Effector memory CD4-positive, alpha-beta T cell (primary cell): ENCODE data around the gene FBLN1.

ENCODE experiments used
- DNase-seq, 3 donors: peaks; one replicate each; pipeline ENCODE4 v3.0.0-alpha.2; 2020
- H3K27ac ChIP-seq: 2 replicates; pipeline ENCODE4 v1.7.0; 2013; ENCODE audit warnings: mild to moderate bottlenecking, low read length, moderate library complexity; ENCODE audit not compliant: insufficient read depth, poor library complexity, severe bottlenecking
- H3K27me3 ChIP-seq: replicated peaks from 2 replicates; pipeline ENCODE4 v1.7.0; 2013; ENCODE audit warnings: mild to moderate bottlenecking, low read length; ENCODE audit not compliant: insufficient read depth, control insufficient read depth, poor library complexity, severe bottlenecking
- H3K36me3 ChIP-seq: 2 replicates; pipeline ENCODE4 v1.7.0; 2013; ENCODE audit warnings: mild to moderate bottlenecking, low read length, moderate library complexity; ENCODE audit not compliant: control insufficient read depth, insufficient read depth
- H3K4me1 ChIP-seq: 2 replicates; pipeline ENCODE4 v1.7.0; 2013; ENCODE audit warnings: low read length, mild to moderate bottlenecking; ENCODE audit not compliant: control insufficient read depth, insufficient read depth, poor library complexity, severe bottlenecking
- H3K4me3 ChIP-seq: 2 replicates; pipeline ENCODE4 v1.7.0; 2013; ENCODE audit warnings: low read length, low read depth, mild to moderate bottlenecking; ENCODE audit not compliant: insufficient read depth, poor library complexity, severe bottlenecking
- H3K9me3 ChIP-seq: 2 replicates; pipeline ENCODE4 v1.7.0; 2013; ENCODE audit warnings: mild to moderate bottlenecking, low read length, moderate library complexity; ENCODE audit not compliant: control insufficient read depth

Gene FBLN1

DNA sequence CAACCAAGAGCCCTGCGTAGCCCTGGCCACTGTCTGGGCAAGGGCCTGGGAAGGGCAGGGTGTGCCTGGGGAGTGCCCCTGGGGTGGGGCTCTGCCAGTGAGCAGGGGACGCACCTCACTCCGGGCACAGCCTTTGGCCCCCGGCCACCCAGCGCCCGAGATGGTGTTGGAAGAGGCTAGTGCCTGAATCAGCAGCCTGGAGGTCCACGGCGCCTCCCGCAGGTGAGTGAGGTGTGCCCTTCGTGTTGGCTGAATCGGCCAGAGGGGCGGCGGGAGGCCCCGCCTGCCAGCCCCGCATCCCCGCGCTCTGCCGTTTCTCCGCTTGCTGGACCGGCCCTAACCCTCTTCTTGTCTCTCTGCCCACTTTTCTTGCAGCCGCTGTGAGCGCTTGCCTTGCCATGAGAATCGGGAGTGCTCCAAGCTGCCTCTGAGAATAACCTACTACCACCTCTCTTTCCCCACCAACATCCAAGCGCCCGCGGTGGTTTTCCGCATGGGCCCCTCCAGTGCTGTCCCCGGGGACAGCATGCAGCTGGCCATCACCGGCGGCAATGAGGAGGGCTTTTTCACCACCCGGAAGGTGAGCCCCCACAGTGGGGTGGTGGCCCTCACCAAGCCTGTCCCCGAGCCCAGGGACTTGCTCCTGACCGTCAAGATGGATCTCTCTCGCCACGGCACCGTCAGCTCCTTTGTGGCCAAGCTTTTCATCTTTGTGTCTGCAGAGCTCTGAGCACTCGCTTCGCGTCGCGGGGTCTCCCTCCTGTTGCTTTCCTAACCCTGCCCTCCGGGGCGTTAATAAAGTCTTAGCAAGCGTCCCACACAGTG, 60.1 kb downstream of the FBLN1 start:
- no peak for DNase-seq
- no peaks in the 10 kb centered on the region for H3K36me3 ChIP-seq
- H3K27ac ChIP-seq: no peak overlapping the region
- H3K4me1 ChIP-seq: no peaks in the 10 kb centered on the region
- no peaks in the 10 kb centered on the region for H3K27me3 ChIP-seq
- no peaks in the 10 kb centered on the region for H3K9me3 ChIP-seq
- no peak overlapping the region for H3K4me3 ChIP-seq

DNA sequence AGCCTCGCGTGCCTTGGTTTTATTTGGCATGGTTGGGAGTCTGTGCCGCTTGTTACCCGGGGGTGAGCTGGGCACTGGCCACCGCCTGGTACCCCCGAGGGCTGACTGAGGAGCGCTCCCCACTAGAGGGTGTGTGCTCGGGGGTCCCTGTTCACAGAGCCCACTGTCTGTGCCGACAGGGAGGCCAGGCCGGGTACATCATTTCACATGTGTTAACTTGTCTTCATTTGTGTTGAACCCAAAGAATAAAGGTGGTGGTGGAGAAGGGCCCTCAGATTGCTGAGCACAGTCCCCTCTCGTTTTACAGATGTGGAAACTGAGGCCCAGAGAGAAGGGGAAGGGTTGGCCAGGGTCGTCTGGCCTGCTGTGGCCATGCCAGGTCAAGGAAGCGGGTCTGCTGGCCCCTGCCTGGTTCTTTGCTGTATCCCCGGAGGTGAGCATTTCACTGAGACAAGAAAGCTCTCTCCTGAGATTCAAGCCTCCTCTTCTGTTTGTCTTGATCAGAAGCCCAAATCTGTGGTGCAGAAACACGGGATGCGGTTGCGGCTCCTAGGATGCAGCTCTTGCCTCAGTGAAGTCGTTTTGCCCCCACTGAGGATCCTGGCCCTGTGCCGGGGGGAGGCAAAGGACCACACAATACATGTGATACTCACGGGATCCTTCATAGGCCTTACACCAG, 60.8 kb downstream of the FBLN1 start:
- no peak for DNase-seq
- Histone ChIP-seq H3K4me1 (no peaks in the 10 kb centered on the region), H3K27ac (no peak overlapping the region), H3K4me3 (no peak overlapping the region), H3K27me3 (no peaks in the 10 kb centered on the region), H3K36me3 (no peaks in the 10 kb centered on the region), H3K9me3 (no peaks in the 10 kb centered on the region)

DNA sequence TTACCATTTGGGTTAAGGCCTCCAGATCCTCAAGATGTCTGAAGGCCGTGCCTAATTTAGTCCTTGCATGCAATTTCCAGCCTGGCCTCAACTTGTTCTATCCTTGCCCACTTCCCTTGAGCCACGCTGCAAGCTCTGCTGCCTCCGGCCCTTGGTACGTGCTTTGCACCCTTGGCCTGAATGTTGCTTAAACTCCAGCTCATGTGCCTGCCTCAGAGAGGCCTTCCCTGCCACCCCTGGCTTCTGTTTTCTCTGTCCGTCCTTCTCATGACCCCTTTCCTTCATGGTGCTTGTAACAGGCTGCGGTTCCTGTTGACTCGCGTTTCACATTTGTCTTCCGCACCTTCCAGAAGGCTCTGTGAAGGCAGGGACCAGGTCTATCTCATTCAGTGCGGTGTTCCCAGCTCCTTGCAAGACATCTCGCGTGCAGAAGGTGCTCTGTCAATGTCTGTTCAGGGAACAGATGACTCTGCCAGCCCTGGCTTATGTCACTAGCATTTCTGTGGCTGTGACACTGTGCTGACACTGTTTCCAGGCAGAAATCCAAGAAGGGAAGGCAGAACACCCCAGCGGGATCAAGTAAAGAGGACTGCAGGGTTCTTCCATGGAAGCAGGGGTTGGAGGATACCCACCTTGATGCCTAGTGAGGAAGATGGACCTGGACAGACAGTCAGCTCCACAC, 61.8 kb downstream of the FBLN1 start:
- no peak for DNase-seq
- Histone ChIP-seq H3K27ac (no peak overlapping the region), H3K9me3 (no peaks in the 10 kb centered on the region), H3K4me3 (no peak overlapping the region), H3K27me3 (no peaks in the 10 kb centered on the region), H3K4me1 (no peaks in the 10 kb centered on the region), H3K36me3 (no peaks in the 10 kb centered on the region)

DNA sequence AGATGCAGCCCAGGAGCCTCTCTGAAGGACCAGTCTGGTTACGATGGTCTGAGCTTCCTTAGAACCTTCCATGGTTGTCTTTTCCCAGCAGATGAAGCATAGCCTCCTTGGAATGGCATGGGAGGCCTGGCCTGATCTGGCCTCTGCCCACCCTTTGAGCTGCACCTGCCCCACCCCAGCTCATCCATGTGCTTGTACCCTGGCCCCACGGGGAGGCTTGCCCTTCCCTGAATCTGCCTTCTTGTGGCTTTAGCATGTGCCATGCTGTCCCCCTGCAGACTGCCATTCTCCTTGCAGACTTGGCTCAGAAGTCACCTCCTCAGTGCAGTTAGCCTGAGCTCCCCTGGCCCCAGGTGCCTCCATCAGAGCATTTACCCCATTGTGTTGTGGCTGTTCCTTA, 62.5 kb downstream of the FBLN1 start:
- H3K36me3 ChIP-seq: no peaks in the 10 kb centered on the region
- no peak for DNase-seq
- H3K4me1 ChIP-seq: no peaks in the 10 kb centered on the region

DNA sequence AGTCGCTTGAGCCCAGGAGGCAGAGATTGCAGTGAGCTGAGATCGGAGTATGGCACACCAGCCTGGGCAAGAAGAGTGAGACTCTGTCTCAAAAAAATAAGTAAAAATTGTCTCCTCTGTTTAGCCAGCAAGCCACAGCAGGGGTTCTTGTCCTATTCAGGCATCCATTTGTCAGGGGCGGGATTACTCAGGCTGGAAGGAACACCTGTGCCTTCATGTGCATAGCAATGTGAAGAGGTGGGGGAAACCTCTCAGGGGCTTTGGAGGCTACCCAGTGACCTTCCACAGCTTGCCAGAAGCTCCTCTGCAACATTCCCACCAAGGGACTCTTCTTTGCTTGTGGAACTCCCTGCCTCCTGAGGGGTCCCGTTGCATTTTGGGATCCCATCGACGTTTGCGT, 63.3 kb downstream of the FBLN1 start:
- Histone ChIP-seq H3K27ac (no peak overlapping the region), H3K36me3 (no peaks in the 10 kb centered on the region), H3K4me3 (no peak overlapping the region), H3K27me3 (no peaks in the 10 kb centered on the region), H3K4me1 (no peaks in the 10 kb centered on the region), H3K9me3 (no peaks in the 10 kb centered on the region)
- no peak for DNase-seq

More for the DNA sequence above, 62.5 kb downstream of the FBLN1 start:
- H3K9me3 ChIP-seq: no peaks in the 10 kb centered on the region
- H3K27me3 ChIP-seq: no peaks in the 10 kb centered on the region
- no peak overlapping the region for H3K4me3 ChIP-seq
- H3K27ac ChIP-seq: no peak overlapping the region

DNA sequence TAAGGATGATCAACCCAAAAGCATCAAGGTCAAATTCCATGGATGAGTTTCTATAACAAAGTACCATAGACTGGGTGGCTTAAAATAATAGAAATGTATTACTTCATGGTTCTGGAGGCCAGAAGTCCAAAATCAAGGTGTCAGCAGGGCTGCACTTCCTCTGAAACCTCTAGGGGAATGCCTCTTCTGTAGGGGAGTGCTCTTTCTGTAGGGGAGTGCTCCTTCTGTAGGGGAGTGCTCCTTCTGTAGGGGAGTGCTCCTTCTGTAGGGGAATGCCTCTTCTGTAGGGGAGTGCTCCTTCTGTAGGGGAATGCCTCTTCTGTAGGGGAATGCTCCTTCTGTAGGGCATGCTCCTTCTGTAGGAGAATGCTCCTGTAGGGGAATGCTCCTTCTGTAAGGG, 65.5 kb downstream of the FBLN1 start:
- DNase-seq: no peak
- Histone ChIP-seq H3K4me3 (no peak overlapping the region), H3K4me1 (no peaks in the 10 kb centered on the region), H3K9me3 (no peaks in the 10 kb centered on the region), H3K27me3 (no peaks in the 10 kb centered on the region), H3K27ac (no peak overlapping the region), H3K36me3 (no peaks in the 10 kb centered on the region)

DNA sequence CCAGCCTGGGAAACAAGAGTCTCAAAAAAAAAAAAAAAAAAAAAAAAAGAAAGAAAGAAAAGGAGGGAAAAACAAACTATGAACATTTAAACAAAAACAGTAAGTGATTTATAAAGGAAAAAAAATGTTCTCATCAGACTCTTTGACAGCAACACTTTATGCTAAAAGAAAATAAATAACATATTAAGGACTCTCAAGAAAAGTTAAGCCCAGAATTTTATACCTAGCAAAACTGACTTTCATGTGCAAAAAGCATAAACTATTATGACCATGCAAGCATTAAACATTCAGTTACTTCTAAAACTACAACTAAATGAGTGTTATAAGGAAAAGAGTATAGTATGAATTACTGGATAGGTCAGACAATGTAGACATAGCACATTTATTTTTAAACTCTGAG, 68.4 kb downstream of the FBLN1 start:
- H3K27me3 ChIP-seq: no peaks in the 10 kb centered on the region
- no peaks in the 10 kb centered on the region for H3K36me3 ChIP-seq
- H3K9me3 ChIP-seq: no peaks in the 10 kb centered on the region
- H3K27ac ChIP-seq: no peak overlapping the region
- no peak overlapping the region for H3K4me3 ChIP-seq
- no peak for DNase-seq
- H3K4me1 ChIP-seq: no peaks in the 10 kb centered on the region

DNA sequence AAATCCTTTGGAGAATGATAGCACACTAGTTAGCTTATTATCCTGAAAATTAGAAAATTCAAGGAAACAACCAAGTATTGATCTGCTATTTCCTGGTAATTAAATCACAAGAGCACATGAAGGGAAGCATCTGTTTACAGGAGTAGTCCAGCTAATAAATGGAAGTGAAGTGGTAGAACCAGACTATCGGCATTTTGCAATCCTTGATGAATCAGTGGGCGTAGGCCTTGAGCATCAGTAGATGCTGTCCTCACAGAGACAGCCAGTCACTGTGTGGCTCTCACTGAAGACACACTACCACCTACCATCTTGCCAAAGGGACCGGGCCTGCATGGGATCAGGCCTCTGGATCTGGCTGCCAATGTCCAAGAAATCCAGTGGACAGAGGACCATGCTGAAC, 69.8 kb downstream of the FBLN1 start:
- H3K4me1 ChIP-seq: no peaks in the 10 kb centered on the region
- H3K36me3 ChIP-seq: no peaks in the 10 kb centered on the region
- no peak overlapping the region for H3K27ac ChIP-seq
- no peaks in the 10 kb centered on the region for H3K9me3 ChIP-seq
- no peak for DNase-seq
- no peak overlapping the region for H3K4me3 ChIP-seq
- H3K27me3 ChIP-seq: no peaks in the 10 kb centered on the region

DNA sequence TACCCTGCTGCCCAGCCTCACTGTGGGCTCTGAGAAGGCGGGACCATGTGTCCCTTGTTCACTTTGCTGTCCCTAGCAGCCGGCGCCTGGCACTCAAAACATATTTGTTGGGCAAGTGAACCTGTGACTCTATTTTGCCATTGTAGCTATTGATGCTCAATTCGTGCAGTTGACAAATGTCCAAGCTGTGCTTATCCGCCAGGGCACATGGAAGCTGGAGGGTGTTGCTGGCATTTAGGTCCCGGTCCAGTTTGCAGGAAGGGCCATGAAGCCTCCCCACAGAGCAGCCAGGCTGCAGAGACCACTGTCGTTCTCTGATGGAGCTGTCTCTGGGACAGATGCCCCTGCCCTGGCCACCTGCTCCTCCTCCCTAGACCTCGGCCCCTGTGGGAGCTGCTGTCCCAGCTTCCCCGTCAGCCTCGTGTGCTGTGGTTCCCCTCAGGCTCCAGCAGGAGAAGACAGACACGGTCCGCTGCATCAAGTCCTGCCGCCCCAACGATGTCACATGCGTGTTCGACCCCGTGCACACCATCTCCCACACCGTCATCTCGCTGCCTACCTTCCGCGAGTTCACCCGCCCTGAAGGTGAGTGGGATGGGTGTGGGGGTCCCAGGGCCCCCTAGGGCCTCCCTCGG, 71.5 kb downstream of the FBLN1 start:
- no peak for DNase-seq
- H3K4me1 ChIP-seq: no peaks in the 10 kb centered on the region
- H3K27ac ChIP-seq: no peak overlapping the region
- no peaks in the 10 kb centered on the region for H3K9me3 ChIP-seq
- H3K27me3 ChIP-seq: no peaks in the 10 kb centered on the region
- H3K36me3 ChIP-seq: no peaks in the 10 kb centered on the region
- H3K4me3 ChIP-seq: no peak overlapping the region
